HG03064 (cell line): ENCODE results near the gene SF1.

Experiments used
- ATAC-seq: cut with Tn5 transposase; IDR thresholded peaks from one replicate; pipeline ENCODE4 v1.9.1; 2021; ENCODE audit warnings: low read depth; ENCODE audit not compliant: unreplicated experiment

Gene SF1

DNA sequence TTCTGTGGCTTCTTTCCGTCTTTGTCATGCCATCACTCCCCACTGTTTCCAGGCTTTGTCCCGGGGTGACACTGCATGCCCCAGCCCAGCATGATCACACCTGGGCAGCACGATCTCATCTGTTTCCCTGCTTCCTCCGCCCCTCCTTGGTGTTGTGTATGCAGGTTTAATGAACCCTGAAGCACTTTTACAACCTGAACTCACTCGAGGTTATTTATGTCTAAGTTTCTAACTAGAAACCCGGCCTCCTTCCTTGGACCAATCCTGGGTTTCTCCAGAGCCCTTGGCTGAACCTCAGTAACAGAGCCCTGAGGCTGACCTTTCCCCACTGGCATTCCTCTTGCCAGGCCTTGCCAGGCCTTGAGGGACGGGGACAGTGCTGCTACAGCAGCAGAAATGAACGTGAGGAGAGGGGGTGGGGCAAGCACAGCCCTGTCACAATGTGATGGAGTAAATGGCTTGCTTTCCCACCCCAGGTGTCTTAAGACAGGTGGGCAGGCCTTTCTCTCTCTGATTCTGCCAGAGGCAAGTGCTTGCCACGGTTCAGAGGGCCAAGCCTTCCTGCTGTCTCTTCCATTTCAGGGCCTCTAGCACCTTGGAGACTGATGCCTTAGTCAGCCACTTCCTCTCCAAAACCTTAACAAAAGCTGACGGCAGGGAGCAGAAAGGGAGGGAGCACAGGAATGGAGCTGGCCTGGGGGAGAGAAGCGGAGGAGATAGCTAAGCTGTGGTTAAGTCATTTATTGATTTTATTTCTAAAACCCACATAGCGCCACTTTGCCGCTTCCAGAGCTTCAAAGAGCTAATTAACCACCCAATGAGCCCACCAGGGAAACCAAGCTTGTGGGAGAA lies 15.4 kb downstream of the SF1 start:
- ATAC-seq, result no peak

DNA sequence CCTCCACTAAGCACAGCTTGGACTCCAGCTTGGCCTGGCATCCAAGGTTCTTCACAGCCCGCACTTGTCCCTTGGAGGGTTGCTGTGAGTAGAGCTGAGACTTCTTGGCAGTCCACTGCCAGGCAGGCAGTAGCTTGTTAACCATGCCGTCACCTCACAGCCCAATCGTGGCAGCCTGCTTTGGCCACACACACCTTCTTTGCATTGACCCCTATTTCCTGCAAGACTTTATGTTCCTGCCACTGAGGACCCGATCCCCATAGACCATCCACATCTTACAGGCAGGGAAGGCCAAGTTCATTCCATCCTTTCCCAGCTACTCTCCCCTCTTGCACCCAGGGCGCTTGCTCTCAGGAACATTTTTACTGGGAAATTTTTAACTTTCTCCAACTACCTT lies 16.1 kb downstream of the SF1 start:
- ATAC-seq, result no peak

DNA sequence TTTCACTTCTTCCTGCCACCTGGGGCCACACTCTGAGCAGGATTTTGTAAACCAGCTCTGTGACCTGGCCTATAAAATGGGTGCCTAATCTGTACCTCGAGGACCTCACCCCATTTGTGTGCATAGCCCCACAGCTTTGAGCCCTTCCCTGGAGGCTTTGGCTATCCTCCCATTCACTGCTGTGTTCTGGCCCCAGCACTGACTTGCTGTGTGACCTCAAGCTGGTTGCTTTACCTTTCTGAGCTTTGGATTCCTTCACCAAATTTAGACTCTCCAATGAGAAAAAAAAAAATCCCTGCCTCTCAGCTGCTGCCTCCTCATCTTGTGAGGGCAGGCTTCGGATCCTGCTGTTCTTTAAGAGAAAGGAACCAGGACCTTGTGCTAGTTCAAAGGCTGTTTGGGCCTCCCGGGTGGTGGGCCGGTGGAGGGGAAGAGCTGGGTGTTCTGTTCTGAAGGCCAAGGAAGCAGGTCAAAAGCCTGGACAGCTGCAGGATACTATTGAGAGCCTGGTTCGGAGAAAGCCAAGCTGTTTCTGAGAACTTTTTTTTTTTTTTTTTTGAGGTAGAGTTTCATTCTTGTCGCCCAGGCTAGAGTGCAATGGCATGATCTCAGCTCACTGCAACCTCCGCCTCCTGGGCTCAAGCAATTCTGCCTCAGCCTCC lies 17.5 kb downstream of the SF1 start:
- ATAC-seq, result no peak

- no peak for ATAC-seq
These were observed 18.3 kb downstream of the SF1 start, which contains the start of gene PYGM for GRCh38 chr11:64759722-64760719. Gene PYGM (minus strand): TSS chr11:64759974. CDS start chr11:64759898, 76 bp downstream.

- no peak for ATAC-seq
These were observed 19.1 kb downstream of the SF1 start for GRCh38 chr11:64759131-64759721.

DNA sequence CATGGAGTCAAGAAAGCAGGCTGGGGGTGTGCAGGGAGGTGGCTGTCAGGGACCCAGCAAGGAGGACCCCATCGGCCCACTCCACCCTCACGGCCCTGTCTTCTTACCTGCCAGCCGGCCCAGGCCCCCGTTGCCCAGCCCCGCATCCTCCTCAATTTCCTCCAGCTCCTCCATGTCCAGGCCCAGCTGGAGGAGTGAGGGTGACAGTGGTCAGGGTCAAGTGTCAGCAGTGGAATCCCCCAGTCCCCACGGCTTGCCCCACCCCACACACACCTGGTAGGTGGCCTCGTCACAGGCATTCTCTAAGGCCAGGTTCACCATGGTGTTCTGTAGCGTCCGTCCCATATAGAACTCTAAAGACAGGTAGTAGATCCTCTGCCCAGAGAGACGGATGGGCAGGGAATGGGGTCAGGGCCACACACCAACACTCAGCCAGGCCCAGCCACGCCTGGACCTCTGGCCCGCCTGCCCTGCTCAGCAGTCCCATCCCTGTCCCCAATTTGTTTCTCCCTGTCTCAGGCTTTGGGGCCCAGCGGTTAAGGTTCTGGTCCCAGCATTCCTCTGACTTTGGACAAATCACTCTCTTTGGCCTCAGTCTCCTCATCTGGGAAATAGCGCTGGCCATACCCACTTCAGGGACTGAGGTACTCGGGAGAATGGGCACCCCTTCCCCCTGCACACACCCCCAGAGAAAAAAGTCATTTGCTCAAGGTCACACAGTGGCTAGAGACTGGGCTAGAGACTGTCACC lies 19.8 kb downstream of the SF1 start:
- ATAC-seq, result no peak

DNA sequence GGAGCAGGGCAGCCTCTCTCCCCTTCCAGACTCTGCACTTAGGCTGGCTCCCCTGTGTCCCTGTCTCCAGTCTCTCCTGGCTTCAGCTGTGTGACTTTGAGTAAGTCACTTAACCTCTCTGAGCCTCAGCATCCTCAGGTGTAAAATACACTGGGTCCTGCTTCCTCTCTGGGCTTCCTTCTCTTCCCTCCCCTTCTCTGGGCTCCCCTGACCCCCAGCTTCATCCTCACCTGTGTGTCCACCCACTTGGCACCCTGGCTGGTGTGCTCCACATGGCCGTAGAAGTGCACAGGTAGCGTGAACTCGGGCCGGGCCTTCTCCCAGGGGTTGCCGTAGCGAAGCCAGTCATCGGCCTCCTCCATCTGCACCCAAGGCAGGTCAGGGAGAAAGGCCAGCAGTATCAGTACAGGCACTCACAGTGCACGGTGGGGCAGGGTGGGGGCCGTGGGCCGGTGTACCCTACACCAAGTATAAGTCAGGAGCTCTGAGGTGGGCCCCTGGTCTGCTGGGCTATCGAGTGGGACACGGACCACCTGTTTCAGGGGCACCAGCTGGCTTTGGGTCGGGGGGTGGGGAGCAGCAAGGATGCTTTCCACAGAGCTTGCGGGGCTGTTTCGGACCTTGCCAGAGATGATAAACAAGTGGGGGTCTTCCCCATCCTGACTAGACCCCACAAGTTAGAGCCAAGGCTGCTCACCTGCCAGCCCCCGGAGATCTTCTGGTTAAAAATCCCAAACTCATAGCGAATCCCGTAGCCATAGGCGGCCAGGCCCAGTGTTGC lies 20.6 kb downstream of the SF1 start:
- no peak for ATAC-seq

DNA sequence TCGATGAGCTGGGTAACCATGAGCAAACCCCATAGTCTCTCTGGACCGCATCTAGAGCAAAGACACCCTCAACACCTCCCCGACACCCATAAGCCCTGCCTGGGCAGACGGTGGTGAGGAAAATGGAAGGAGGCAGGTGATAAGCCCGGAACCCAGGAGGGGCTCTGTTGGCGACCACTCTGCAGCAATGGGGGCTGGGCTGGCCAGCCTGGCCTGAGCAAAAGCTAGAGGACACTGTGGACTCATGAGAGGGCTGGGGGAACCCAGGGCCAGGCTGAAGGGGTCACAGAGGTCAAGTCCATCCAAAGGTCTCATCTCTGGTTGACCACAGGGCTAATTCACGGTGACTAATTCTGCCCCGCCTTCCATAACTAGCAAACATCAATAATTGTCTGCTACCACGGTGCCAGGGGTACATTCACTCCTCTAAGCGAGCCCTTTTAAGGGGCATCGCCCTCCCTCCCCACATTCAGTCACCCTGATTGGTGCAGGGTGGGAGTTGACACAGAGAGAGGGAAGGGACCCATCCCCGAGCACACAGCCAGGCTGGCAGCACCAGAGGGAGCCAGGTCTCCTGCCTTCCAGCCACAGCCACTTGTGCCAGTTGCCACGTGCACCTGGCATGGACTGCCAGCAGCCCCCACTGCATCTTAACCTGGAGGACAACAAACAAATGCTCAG lies 22.5 kb downstream of the SF1 start:
- ATAC-seq, result no peak

- no peak for ATAC-seq
These were observed 23.3 kb downstream of the SF1 start for GRCh38 chr11:64754919-64755662.

GRCh38 chr11:64754124-64754918 lies 24.0 kb downstream of the SF1 start:
- ATAC-seq, result no peak

GRCh38 chr11:64753380-64754123 lies 24.8 kb downstream of the SF1 start:
- no peak for ATAC-seq

DNA sequence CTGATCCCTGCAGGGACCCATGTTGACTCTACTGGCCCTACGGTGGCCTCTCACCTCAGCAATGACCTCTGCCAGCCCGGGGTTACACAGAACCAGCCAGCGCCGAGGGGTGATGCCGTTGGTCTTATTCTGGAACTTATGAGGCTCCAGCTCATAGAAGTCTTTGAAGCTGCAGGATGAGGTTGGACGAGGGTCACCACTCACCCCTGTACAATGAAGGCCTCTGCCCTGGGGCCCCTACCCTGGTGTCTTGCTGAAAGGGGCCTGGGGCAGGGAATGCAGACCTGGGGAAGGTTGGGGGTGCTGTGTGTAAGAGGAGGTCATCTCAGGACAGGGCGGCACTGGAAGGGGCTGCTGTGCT lies 25.3 kb downstream of the SF1 start:
- ATAC-seq, result no peak

GRCh38 chr11:64752175-64752970 lies 26.0 kb downstream of the SF1 start:
- no peak for ATAC-seq

- ATAC-seq, result no peak
These were observed 26.8 kb downstream of the SF1 start for GRCh38 chr11:64751580-64751979.

GRCh38 chr11:64751136-64751535 lies 27.2 kb downstream of the SF1 start:
- no peak for ATAC-seq
